AG09319 (cell line): ENCODE results near the gene SIL1.

Experiments
- DNase-seq: peaks from one replicate; pipeline ENCODE4 v3.0.0-alpha.2; 2010; ENCODE audit warnings: low read depth; ENCODE audit errors: extremely low read depth
- CTCF ChIP-seq: IDR thresholded peaks from 2 replicates; pipeline ENCODE4 v1.5.1; 2011; ENCODE audit warnings: low read depth, mild to moderate bottlenecking, inconsistent platforms, low read length, moderate library complexity

SIL1 gene

DNA sequence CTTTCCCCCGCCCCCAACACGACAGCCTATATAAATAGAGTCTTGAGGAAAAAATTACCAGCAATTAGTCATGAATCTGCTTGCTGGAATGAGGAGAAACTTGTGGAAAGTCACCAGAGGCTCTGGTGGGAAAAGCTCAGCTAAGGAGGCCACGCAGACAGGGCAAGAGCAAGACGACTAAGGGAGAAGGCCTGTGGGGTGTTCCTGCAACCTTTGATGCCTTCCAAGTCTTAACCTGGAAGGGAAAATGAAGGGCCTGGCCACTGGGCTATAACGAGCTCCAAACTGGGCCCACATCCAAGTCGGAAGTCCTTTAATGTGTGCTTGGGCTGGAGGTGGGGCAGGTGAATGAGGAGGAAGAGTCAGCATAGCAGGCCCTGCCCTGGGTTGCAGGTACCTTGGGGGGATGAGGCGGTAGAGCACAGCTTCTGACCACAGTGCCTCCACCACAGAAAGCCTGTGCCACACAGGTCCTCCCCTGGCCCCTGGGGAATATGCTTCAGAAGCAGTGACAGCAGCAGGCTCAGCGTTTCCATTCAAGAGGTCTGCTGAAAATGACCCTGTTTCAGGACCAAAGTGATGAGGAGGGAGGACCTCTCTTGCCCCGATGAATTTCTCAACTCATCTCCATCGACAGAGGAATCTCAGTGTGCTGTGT lies 230.2 kb downstream of the SIL1 start:
- DNase-seq: no peak

GRCh38 chr5:138966236-138966985 lies 231.8 kb downstream of the SIL1 start:
- no peak for TF ChIP-seq CTCF
- DNase-seq: no peak

More for the DNA sequence above, 230.2 kb downstream of the SIL1 start:
- TF ChIP-seq CTCF: no peak

- TF ChIP-seq CTCF: no peak
- no peak for DNase-seq
These were observed 232.5 kb downstream of the SIL1 start for GRCh38 chr5:138965626-138966025.

- no peak for TF ChIP-seq CTCF
- DNase-seq: no peak
These were observed 233.4 kb downstream of the SIL1 start for GRCh38 chr5:138964647-138965201.

GRCh38 chr5:138963763-138964371 lies 234.3 kb downstream of the SIL1 start:
- no peak for TF ChIP-seq CTCF
- no peak for DNase-seq

DNA sequence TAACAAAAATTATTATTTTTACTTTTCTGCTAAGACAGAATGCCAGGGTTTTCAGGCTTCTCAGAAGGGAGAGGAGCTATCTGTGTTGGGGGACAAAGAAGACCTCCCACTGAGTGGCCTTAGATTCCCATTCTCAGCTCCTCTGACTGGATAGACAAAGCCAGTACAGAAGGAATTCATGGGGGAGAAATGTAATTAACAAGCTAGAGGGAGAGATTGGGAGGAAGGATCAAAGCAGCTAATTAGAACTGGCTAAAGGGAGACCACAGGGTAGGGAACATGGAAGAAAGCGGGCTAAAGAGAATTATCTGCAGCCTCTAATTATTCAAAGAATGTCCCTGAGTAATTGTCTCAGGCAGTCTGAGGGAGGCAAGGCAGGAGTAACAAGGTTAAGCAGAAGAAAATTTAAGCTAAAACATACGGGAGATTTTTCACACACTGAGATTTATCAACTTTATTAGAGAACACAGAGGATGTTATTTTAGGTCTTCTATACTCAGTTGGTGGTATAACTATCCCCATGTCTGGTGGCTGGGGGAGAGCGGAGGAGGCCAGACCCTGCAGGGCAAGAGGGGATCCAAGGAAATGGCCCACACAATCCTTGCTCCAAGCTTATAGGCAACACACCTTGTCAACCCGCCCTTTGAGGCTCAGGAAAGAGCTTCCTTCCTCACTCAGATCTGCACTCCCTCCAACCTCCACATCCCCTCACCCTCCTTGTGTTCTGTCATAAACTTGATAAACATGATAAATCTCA lies 235.4 kb downstream of the SIL1 start:
- DNase-seq: no peak
- no peak for TF ChIP-seq CTCF
